NCI-H2107 (cell line): ENCODE results near the gene TIMM44.
"Not testable (repeated sequence)": the region's sequence is repeated elsewhere in the genome, so short reads cannot be mapped to it uniquely, and the experiment has no call there.

ENCODE experiments used
- DNase-seq: peaks from one replicate; lab custom pipeline; 2025; lab: John Stamatoyannopoulos, UW

TIMM44 gene

GRCh38 chr19:7947939-7948338 lies 4.5 kb upstream of the TIMM44 start:
- DNase-seq, result no peak

DNA sequence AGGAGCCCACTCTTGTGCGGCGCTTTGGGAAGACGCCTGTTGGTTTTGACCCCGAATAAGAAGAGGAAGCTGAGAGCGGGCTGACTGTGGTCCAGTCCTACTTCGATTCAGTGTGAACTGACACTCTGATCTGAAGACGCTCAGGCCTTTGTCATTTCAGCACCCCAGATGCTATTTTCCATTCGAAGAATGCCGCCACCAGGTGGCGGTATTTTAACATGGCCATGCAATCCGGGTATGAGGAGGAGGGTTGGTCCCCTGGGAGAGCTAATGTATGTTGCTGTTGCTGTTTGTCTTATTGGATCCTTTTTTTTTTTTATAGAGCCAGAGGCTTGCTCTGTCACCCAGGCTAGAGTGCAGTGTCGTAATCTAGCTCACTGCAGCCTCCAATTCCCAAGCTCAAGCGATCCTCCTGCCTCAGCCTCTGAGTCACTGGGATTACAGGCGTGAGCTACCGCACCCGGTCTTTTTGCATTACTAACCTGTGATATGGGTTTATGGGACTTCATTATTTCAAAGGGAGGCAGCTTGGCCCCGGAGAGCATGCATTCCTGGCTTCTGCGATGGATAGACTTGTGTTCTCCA lies 803 bp upstream of the TIMM44 start:
- DNase-seq, result peak; percentile 76

DNA sequence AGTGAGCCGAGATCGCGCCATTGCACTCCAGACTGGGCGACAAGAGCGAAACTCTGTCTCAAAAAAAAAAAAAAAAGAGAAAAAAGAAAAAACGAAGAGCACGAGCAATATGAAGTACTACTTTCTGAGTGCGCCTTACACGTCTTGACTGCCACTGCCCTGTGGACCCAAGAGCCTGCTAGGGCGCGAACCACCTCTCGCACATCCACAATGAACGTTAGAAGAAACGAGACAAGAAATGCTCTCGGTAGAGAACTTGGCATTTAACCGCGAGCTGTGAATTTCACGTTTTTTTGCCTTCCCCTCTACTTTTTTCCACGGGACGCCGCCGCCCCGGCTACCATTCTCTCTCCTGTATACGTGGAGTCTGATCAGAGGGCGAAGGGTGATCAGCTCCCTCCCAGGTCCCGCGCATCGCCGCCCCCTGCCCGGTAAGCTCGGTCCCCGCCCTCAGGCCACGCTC lies 454 bp downstream of the TIMM44 start:
- no peak for DNase-seq

DNA sequence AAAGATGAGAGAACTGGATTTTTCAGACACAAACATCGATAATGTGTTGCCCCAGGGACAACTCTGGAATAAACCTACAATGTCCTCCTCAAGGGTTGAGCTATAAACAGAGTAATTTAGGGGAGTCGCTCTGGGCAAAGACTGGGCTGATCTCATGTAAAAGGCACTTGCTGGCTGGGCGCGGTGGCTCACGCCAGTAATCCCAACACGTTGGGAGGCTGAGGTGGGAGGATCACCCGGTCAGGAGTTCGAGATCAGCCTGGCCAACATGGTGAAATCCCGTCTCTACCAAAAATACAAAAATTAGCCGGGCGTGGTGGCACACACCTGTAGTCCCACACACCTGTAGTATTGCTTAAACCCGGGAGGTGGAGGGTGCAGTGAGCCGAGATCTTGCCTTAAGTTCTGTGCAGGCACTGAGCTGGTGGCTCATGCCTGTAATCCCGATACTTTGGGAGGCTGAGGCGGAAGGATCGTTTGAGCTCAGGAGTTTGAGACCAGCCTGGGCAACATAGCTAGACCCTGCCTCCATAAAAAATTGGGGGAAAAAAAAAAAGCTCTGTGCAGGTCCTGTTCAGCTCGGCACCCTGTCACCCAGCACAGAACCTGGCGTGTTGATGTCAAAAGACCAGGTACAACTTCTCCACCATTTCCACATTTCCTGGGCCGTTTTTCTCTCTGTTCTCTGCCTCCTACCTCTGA lies 1.4 kb downstream of the TIMM44 start:
- DNase-seq, result no peak

- no peak for DNase-seq
These were observed 2.6 kb downstream of the TIMM44 start for GRCh38 chr19:7940841-7941240.

GRCh38 chr19:7934766-7935165 lies 8.7 kb downstream of the TIMM44 start:
- DNase-seq, result no peak

DNA sequence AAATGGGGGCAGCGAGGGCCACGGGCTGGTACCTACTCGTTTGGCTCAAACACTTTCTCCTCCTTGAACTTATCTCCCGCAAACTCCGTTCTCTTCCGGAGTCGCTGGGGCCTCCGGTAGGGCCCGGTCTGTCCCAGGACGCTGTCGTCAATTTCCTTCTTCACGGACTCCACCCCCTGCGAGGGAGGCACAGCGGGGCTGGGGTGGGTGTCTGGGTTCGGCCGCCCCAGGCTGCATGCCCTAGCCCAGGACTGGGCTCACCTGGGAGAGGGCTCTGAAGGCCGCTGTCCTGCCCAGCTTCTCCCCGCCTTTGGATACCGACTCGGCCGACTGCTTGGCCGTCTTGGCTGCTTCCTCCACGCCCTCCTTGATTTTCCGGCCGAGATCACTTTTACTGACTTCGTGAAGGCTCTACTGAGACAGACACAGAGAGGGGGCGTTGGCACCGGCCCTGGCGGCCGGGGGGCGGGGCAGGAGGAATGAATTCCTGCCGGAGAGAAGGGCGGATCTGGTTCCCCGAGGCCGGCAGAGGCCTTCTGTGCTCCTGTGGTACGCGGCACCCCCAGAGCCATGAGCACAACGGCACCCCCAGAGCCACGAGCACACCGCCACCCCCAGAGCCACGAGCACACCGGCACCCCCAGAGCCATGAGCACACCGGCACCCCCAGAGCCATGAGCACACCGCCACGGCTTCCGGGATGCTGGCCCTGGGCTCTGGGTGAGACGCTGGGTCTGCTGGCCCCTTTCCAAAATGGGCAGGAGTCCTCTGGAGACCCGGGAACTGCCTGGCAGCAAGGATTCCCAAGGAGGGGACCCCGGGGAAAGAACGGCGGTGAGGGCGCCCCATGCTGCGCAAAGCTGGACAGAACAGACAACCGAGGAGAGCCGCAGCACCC lies 9.4 kb downstream of the TIMM44 start:
- no peak for DNase-seq

DNA sequence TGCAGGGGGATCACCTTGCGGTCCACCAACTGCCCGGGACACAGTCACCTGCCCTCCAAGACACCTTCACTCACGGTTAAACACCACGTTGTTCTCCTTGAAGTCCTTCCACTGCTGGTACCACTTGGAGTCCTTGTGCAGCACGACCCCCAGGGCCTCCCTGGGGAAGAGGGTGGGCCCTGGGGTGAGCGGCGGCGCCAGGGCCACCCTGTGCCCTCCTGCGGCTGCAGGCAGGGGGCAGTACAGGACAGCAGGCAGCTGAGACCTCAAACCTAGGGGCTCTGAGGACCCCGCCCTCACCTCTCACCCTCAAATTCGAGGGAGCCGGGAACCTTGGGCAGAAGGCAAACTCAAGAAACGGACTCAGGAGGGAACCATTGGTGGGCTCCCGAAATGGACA lies 10.1 kb downstream of the TIMM44 start:
- no peak for DNase-seq

DNA sequence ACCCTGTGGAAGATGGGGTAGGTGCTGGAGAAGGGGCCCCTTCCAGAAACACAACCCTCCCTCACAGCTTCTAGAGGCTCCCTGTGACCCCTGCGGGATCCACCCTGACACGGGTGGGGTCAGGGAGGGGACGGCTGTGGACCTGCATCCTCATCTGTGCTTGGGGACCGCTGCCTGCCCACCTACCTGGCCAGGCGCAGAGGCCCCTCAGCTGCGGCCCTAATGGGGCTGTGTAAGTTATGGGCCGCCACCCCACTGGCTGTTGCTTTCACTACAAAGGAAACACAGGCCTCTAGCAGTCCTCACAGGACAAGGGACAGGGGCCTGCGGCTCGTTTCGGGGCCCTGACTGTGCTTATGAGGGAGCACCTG lies 10.6 kb downstream of the TIMM44 start:
- DNase-seq, result no peak

- no peak for DNase-seq
These were observed 11.1 kb downstream of the TIMM44 start for GRCh38 chr19:7932276-7932929.

DNA sequence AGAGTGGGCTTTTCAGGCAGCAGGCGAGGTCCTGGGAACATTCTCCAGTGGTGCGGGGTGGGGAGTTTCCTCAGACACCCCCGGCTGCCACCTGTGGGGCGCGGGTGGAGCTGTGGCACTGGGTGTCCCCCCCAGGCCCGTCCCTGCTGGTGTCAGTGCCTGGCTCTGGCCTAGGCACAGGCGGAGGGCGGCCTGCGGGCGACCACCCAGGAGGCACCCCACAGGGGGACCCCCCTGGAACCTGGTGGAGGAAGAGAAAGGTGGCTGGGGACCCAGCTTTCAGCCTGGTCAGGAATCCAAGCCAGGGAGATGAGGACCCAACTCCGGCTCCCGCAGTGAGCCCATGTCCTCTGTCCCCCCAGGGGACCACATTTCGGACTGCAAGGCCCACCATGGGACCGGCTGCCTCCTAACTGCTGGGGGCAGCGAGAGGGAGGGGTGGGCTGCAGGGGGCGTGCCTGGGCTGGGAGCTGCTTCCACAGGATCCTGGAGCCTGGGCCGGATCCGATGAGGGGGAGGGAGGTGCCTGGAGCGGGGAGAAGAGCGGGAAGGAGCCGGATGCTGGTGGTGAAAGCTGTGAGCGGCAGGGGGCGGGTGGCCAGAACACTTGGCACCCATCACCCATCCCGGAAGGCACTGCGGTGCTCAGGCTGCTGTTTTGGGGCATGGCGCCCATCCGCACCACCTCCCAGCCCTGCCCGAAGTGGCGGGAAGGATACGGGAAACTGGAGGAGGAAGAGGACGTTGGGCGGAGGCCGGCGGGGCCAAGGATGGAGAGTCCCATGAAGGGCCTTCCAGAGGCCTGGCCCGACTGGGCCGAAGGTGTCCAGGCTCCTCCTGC lies 12.0 kb downstream of the TIMM44 start:
- no peak for DNase-seq

- no peak for DNase-seq
These were observed 12.7 kb downstream of the TIMM44 start for GRCh38 chr19:7930765-7931164.

- DNase-seq, result not testable (repeated sequence)
These were observed 13.4 kb downstream of the TIMM44 start for GRCh38 chr19:7930030-7930429.

- no peak for DNase-seq
These were observed 14.4 kb downstream of the TIMM44 start for GRCh38 chr19:7928741-7929701.

DNA sequence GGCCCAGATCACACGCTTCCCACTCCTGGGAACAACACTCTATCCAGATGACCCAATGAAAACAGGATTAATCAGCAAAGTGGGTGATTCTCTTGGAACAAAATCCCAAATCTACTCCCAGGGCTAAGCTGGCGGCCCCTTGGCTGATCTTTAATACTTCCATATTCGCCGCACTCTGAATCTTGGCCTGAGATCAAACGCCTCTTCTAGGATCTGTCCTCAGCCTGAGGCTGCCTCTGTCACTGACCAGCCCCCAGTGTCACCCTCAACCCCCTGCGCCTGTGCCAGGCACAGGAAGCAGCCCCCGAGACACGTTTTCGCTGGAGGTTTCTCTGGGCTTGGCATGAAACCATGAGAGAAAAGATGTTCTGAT lies 15.1 kb downstream of the TIMM44 start:
- no peak for DNase-seq

DNA sequence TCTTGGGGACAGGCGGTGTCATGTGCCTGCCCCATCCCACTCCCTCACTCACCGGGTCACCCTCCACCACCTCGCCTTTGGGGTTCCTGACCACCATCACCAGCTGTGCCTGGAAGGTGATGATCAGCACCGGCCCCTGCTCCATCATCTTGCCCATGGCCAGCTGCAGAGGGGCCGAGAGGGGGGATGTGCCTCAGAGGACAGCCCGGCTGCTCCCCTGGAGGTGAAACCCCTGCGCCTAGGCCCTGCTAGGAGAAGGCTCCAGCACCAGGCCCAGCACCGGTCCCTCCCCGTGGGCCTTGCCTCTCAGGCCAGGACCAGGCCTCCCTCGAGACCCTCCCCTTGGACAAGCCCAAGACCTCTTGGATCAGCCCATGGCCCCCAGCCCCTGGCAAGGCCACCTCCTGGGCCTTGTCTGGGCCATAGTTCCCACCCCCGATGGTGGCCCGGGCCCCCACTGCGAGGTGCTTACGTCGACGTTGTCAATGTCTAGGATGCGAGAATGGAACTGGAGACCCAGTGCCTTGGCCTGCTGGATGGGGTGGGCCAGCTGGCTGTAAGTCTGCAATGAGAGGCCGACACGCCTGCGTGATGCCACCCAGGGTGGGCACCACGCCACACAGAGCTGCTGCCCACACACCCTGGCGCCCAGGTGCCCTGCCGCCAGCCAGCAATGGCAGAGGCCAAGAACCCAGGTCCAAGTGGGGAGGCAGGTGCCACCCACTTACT lies 15.7 kb downstream of the TIMM44 start:
- DNase-seq, result no peak

GRCh38 chr19:7926727-7927604 lies 16.5 kb downstream of the TIMM44 start:
- DNase-seq, result no peak

GRCh38 chr19:7926021-7926726 lies 17.3 kb downstream of the TIMM44 start, which contains the start of gene CTXN1:
Gene CTXN1 (minus strand): TSS chr19:7926135. CDS start chr19:7925538, 597 bp downstream.
- DNase-seq, result peak; percentile 71
